ENCODE measurements around the gene PXN.
"Not testable (repeated sequence)": the region's sequence is repeated elsewhere in the genome, so short reads cannot be mapped to it uniquely, and the experiment has no call there.

DNA sequence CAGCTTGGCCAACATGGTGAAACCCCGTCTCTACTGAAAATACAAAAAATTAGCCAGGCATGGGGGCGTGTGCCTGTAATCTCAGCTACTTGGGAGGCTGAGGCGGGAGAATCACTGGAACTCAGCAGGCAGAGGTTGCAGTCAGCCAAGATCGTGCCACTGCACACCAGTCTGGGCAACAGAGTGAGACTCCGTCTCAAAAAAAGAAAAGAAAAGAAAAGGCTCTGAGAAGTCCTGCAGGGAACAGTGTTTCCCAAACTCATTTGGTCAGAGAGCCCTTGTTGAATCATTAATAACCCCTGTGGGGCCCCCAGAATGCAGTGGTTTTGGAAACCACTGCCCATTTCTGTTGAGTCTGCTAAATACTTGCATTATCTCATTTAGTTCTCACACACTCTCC lies 52.3 kb downstream of the PXN start:
- TF ChIP-seq, protein P1, sequence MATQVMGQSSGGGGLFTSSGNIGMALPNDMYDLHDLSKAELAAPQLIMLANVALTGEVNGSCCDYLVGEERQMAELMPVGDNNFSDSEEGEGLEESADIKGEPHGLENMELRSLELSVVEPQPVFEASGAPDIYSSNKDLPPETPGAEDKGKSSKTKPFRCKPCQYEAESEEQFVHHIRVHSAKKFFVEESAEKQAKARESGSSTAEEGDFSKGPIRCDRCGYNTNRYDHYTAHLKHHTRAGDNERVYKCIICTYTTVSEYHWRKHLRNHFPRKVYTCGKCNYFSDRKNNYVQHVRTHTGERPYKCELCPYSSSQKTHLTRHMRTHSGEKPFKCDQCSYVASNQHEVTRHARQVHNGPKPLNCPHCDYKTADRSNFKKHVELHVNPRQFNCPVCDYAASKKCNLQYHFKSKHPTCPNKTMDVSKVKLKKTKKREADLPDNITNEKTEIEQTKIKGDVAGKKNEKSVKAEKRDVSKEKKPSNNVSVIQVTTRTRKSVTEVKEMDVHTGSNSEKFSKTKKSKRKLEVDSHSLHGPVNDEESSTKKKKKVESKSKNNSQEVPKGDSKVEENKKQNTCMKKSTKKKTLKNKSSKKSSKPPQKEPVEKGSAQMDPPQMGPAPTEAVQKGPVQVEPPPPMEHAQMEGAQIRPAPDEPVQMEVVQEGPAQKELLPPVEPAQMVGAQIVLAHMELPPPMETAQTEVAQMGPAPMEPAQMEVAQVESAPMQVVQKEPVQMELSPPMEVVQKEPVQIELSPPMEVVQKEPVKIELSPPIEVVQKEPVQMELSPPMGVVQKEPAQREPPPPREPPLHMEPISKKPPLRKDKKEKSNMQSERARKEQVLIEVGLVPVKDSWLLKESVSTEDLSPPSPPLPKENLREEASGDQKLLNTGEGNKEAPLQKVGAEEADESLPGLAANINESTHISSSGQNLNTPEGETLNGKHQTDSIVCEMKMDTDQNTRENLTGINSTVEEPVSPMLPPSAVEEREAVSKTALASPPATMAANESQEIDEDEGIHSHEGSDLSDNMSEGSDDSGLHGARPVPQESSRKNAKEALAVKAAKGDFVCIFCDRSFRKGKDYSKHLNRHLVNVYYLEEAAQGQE (IDR thresholded peaks at IDR 0.05; ENCODE audit: borderline replicate concordance in 1 of 2, low read depth in 1 of 2, low read length in 2 of 2), result not testable (repeated sequence)
- TF ChIP-seq, protein P2, sequence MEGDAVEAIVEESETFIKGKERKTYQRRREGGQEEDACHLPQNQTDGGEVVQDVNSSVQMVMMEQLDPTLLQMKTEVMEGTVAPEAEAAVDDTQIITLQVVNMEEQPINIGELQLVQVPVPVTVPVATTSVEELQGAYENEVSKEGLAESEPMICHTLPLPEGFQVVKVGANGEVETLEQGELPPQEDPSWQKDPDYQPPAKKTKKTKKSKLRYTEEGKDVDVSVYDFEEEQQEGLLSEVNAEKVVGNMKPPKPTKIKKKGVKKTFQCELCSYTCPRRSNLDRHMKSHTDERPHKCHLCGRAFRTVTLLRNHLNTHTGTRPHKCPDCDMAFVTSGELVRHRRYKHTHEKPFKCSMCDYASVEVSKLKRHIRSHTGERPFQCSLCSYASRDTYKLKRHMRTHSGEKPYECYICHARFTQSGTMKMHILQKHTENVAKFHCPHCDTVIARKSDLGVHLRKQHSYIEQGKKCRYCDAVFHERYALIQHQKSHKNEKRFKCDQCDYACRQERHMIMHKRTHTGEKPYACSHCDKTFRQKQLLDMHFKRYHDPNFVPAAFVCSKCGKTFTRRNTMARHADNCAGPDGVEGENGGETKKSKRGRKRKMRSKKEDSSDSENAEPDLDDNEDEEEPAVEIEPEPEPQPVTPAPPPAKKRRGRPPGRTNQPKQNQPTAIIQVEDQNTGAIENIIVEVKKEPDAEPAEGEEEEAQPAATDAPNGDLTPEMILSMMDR (CRISPR knock-in tag; IDR thresholded peaks at IDR 0.05), result not testable (repeated sequence)
- not testable (repeated sequence) for TF ChIP-seq WIZ (CRISPR knock-in tag; IDR thresholded peaks at IDR 0.05); RXRA (CRISPR knock-in tag; IDR thresholded peaks at IDR 0.05); FOSL2 (CRISPR knock-in tag; IDR thresholded peaks at IDR 0.05); ZNF432 (CRISPR knock-in tag; IDR thresholded peaks at IDR 0.05; ENCODE audit: borderline replicate concordance); MYC (CRISPR knock-in tag; IDR thresholded peaks at IDR 0.05; ENCODE audit: borderline replicate concordance); ADNP (CRISPR knock-in tag; IDR thresholded peaks at IDR 0.05); CHD2 (IDR thresholded peaks at IDR 0.05; ENCODE audit: low read depth, low read length)
- TF ChIP-seq, protein P3, sequence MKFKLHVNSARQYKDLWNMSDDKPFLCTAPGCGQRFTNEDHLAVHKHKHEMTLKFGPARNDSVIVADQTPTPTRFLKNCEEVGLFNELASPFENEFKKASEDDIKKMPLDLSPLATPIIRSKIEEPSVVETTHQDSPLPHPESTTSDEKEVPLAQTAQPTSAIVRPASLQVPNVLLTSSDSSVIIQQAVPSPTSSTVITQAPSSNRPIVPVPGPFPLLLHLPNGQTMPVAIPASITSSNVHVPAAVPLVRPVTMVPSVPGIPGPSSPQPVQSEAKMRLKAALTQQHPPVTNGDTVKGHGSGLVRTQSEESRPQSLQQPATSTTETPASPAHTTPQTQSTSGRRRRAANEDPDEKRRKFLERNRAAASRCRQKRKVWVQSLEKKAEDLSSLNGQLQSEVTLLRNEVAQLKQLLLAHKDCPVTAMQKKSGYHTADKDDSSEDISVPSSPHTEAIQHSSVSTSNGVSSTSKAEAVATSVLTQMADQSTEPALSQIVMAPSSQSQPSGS (CRISPR knock-in tag; IDR thresholded peaks at IDR 0.05), result not testable (repeated sequence)
- TF ChIP-seq, protein P4, sequence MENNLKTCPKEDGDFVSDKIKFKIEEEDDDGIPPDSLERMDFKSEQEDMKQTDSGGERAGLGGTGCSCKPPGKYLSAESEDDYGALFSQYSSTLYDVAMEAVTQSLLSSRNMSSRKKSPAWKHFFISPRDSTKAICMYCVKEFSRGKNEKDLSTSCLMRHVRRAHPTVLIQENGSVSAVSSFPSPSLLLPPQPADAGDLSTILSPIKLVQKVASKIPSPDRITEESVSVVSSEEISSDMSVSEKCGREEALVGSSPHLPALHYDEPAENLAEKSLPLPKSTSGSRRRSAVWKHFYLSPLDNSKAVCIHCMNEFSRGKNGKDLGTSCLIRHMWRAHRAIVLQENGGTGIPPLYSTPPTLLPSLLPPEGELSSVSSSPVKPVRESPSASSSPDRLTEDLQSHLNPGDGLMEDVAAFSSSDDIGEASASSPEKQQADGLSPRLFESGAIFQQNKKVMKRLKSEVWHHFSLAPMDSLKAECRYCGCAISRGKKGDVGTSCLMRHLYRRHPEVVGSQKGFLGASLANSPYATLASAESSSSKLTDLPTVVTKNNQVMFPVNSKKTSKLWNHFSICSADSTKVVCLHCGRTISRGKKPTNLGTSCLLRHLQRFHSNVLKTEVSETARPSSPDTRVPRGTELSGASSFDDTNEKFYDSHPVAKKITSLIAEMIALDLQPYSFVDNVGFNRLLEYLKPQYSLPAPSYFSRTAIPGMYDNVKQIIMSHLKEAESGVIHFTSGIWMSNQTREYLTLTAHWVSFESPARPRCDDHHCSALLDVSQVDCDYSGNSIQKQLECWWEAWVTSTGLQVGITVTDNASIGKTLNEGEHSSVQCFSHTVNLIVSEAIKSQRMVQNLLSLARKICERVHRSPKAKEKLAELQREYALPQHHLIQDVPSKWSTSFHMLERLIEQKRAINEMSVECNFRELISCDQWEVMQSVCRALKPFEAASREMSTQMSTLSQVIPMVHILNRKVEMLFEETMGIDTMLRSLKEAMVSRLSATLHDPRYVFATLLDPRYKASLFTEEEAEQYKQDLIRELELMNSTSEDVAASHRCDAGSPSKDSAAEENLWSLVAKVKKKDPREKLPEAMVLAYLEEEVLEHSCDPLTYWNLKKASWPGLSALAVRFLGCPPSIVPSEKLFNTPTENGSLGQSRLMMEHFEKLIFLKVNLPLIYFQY (CRISPR knock-in tag; IDR thresholded peaks at IDR 0.05; ENCODE audit: borderline replicate concordance), result not testable (repeated sequence)
- TF ChIP-seq, protein P5, sequence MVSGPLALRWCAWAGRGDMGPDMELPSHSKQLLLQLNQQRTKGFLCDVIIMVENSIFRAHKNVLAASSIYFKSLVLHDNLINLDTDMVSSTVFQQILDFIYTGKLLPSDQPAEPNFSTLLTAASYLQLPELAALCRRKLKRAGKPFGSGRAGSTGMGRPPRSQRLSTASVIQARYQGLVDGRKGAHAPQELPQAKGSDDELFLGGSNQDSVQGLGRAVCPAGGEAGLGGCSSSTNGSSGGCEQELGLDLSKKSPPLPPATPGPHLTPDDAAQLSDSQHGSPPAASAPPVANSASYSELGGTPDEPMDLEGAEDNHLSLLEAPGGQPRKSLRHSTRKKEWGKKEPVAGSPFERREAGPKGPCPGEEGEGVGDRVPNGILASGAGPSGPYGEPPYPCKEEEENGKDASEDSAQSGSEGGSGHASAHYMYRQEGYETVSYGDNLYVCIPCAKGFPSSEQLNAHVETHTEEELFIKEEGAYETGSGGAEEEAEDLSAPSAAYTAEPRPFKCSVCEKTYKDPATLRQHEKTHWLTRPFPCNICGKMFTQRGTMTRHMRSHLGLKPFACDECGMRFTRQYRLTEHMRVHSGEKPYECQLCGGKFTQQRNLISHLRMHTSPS (CRISPR knock-in tag; IDR thresholded peaks at IDR 0.05; ENCODE audit: low read depth), result not testable (repeated sequence)

Data from HepG2 (cell line).